HG03460 (cell line): ENCODE results near the gene SELENOP.
"Not testable (repeated sequence)": the region's sequence is repeated elsewhere in the genome, so short reads cannot be mapped to it uniquely, and the experiment has no call there.

Experiments used
- ATAC-seq: cut with Tn5 transposase; IDR thresholded peaks from one replicate; pipeline ENCODE4 v1.9.1; 2021; ENCODE audit not compliant: unreplicated experiment

SELENOP gene

GRCh38 chr5:42811591-42812446, at the start of gene SELENOP:
Gene SELENOP (minus strand): TSS chr5:42811892. CDS start chr5:42808353, 3,539 bp downstream.
- ATAC-seq: no peak

GRCh38 chr5:42858687-42859086, 47.0 kb upstream of the SELENOP start:
- ATAC-seq: no peak

GRCh38 chr5:42858031-42858643, 46.4 kb upstream of the SELENOP start:
- no peak for ATAC-seq

GRCh38 chr5:42855811-42856210, 44.1 kb upstream of the SELENOP start:
- ATAC-seq: no peak

GRCh38 chr5:42855386-42855785, 43.7 kb upstream of the SELENOP start:
- ATAC-seq: no peak

GRCh38 chr5:42854795-42855194, 43.1 kb upstream of the SELENOP start:
- no peak for ATAC-seq

- no peak for ATAC-seq
These were observed 41.1 kb upstream of the SELENOP start for GRCh38 chr5:42852826-42853225.

- no peak for ATAC-seq
These were observed 39.8 kb upstream of the SELENOP start for GRCh38 chr5:42851481-42851880.

GRCh38 chr5:42848545-42848944, 36.9 kb upstream of the SELENOP start:
- ATAC-seq: no peak

GRCh38 chr5:42844408-42844807, 32.7 kb upstream of the SELENOP start:
- not testable (repeated sequence) for ATAC-seq

GRCh38 chr5:42843675-42844292, 32.1 kb upstream of the SELENOP start:
- ATAC-seq: no peak

- no peak for ATAC-seq
These were observed 31.4 kb upstream of the SELENOP start for GRCh38 chr5:42842921-42843641.

GRCh38 chr5:42840842-42841567, 29.3 kb upstream of the SELENOP start:
- ATAC-seq: no peak

- ATAC-seq: no peak
These were observed 28.6 kb upstream of the SELENOP start for GRCh38 chr5:42840269-42840668.

- ATAC-seq: no peak
These were observed 27.5 kb upstream of the SELENOP start for GRCh38 chr5:42839196-42839595.

GRCh38 chr5:42837601-42838000, 25.9 kb upstream of the SELENOP start:
- ATAC-seq: no peak

- no peak for ATAC-seq
These were observed 24.5 kb upstream of the SELENOP start for GRCh38 chr5:42836070-42836769.

- no peak for ATAC-seq
These were observed 20.4 kb upstream of the SELENOP start for GRCh38 chr5:42832060-42832459.

GRCh38 chr5:42830924-42831323, 19.2 kb upstream of the SELENOP start:
- no peak for ATAC-seq

GRCh38 chr5:42828671-42829070, 17.0 kb upstream of the SELENOP start:
- no peak for ATAC-seq
